Measurements from ENCODE around the gene ANAPC15.

DNA sequence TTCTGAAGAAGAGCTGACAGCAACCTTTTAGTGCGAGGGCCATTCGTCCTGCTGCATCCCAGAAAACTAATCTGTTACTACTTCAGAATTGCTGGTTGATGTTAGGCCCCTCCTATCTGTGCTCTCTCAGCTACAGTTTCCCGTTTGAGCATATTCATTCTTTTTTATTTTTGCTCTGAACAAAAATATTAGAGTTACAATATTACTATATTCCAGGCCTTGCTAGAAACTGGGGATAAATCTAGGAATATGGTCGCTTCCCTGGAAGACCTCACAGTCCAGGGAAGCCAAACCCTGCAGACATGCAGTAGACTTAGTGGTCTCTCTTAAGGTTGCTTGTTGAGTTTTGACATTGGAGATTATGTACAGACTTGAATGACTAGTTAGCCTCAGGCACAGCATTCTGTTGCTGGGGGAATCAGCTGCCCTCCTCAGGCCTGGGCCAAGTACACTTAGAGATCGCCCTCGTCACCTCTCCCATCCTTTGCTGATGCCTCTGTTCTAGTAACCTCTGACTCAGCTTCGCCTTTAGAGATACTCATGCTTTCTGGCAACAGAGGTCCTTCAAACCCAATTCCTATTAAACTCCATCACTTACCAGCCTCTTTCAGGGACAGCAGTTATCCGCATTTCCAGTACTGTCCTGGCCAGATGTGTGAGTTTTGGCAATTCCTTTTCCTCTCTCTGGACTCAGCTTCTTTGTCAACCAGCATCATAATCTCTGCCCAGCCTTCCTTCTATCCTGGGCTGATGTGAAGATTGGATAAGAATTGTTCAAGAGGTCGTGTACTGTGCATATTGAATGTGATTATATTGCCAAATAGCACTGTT lies 698 bp upstream of the ANAPC15 start:
- TF ChIP-seq, protein P1, sequence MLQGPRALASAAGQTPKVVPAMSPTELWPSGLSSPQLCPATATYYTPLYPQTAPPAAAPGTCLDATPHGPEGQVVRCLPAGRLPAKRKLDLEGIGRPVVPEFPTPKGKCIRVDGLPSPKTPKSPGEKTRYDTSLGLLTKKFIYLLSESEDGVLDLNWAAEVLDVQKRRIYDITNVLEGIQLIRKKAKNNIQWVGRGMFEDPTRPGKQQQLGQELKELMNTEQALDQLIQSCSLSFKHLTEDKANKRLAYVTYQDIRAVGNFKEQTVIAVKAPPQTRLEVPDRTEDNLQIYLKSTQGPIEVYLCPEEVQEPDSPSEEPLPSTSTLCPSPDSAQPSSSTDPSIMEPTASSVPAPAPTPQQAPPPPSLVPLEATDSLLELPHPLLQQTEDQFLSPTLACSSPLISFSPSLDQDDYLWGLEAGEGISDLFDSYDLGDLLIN (CRISPR knock-in tag; IDR thresholded peaks at IDR 0.05; ENCODE audit: borderline replicate concordance), result no peak
- TF ChIP-seq ARNT (IDR thresholded peaks at IDR 0.05), result no peak
- TF ChIP-seq ZNF780A (CRISPR knock-in tag; IDR thresholded peaks at IDR 0.05), result no peak
- TF ChIP-seq GABPB1 (CRISPR knock-in tag; IDR thresholded peaks at IDR 0.05), result no peak
- no peak for TF ChIP-seq STAT5B (CRISPR knock-in tag; IDR thresholded peaks at IDR 0.05)
- TF ChIP-seq POLR2A (IDR thresholded peaks at IDR 0.05; ENCODE audit: insufficient read depth in 1 of 2, low read depth in 2 of 2, low read length in 2 of 2), result no peak
